Measurements from ENCODE around the gene MMP24OS.
"Not testable (repeated sequence)": the region's sequence is repeated elsewhere in the genome, so short reads cannot be mapped to it uniquely, and the experiment has no call there.

The MMP24OS gene

GRCh38 chr20:35277531-35278395, at the start of gene MMP24OS:
MMP24OS (minus strand) TSS chr20:35278122; CDS start chr20:35277929, 193 bp downstream.
- Mint-ChIP-seq H3K9me3 (no peaks in the 10 kb centered on the region), H3K4me3 (peak within 1 kb of the TSS; percentile 100), H3K36me3 (ENCODE audit: low read depth) (peaks cover 99% of the 10 kb centered on the region), H3K4me1 (ENCODE audit: low read depth) (peaks cover 58% of the 10 kb centered on the region), H3K27me3 (no peaks in the 10 kb centered on the region), H3K27ac (peak within 1 kb of the TSS; percentile 94)
- intact Hi-C loops (cut with micrococcal nuclease) = loop anchor here (5.0 kb wide), 1 partner anchor 185 kb away; the partner anchor contains the start of gene TRPC4AP

- H3K27me3 Mint-ChIP-seq = no peaks in the 10 kb centered on the region
Observed at GRCh38 chr20:35327074-35327976, 49.4 kb upstream of the MMP24OS start.

GRCh38 chr20:35326740-35327073, 48.8 kb upstream of the MMP24OS start:
- Mint-ChIP-seq H3K4me3 (no peak overlapping the region), H3K4me1 (ENCODE audit: low read depth) (peaks cover 39% of the 10 kb centered on the region), H3K9me3 (no peaks in the 10 kb centered on the region), H3K27ac (peak overlapping the region; percentile 93), H3K36me3 (ENCODE audit: low read depth) (no peaks in the 10 kb centered on the region), H3K27me3 (no peaks in the 10 kb centered on the region)
- intact Hi-C loops (cut with micrococcal nuclease) = no loop called here

More at GRCh38 chr20:35327074-35327976, 49.4 kb upstream of the MMP24OS start:
- no peaks in the 10 kb centered on the region for H3K36me3 Mint-ChIP-seq (ENCODE audit: low read depth)
- H3K4me1 Mint-ChIP-seq (ENCODE audit: low read depth) = peaks cover 39% of the 10 kb centered on the region
- intact Hi-C loops (cut with micrococcal nuclease) = no loop called here
- H3K4me3 Mint-ChIP-seq = no peak overlapping the region
- peak overlapping the region; percentile 25 for H3K27ac Mint-ChIP-seq
- no peaks in the 10 kb centered on the region for H3K9me3 Mint-ChIP-seq

GRCh38 chr20:35326021-35326739, 48.3 kb upstream of the MMP24OS start:
- intact Hi-C loops (cut with micrococcal nuclease) = no loop called here
- no peaks in the 10 kb centered on the region for H3K36me3 Mint-ChIP-seq (ENCODE audit: low read depth)
- H3K4me3 Mint-ChIP-seq = peak overlapping the region; percentile 39
- H3K9me3 Mint-ChIP-seq = no peaks in the 10 kb centered on the region
- peaks cover 39% of the 10 kb centered on the region for H3K4me1 Mint-ChIP-seq (ENCODE audit: low read depth)
- H3K27me3 Mint-ChIP-seq = no peaks in the 10 kb centered on the region
- H3K27ac Mint-ChIP-seq = peak overlapping the region; percentile 93

- H3K4me1 Mint-ChIP-seq (ENCODE audit: low read depth) = peaks cover 43% of the 10 kb centered on the region
- intact Hi-C loops (cut with micrococcal nuclease) = no loop called here
- no peaks in the 10 kb centered on the region for H3K9me3 Mint-ChIP-seq
- peak overlapping the region; percentile 39 for H3K4me3 Mint-ChIP-seq
- H3K27me3 Mint-ChIP-seq = no peaks in the 10 kb centered on the region
- H3K27ac Mint-ChIP-seq = peak overlapping the region; percentile 93
- peaks cover 6% of the 10 kb centered on the region for H3K36me3 Mint-ChIP-seq (ENCODE audit: low read depth)
Observed at GRCh38 chr20:35325401-35325800, 47.5 kb upstream of the MMP24OS start.

DNA sequence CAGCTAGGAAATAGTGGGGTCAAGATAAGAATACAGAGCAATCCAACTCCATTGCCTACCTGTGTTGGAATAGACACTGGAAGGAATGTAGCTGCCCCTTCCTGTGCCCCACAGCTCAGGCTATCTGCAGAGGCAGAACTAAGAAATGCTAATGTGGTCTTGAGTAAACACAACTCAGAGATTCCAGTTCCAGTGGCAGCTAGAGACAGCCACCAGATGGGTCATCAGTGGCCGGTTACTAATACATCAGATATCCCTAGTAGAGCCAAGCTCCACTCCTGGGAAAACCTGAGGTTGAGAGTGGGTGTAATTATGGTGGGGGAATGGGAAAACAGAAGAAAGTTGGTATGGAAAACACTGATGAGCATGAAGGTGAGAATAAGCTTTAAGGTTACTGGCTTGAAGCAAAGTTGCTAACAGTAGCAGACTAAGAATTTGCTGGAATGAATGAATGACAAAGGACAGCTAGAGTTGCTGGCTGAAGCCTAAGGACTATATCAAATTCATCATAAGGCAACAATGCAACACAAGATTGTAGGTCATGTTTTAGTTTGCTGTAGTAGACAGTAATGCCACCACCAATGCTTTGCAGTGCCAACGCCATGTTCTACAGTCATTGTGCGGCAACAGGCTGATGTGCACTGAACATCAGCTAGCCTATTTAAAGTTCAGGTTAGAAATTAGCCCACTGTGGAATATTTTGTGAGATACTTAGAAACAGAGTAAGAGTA, 42.6 kb upstream of the MMP24OS start:
- Mint-ChIP-seq H3K36me3 (ENCODE audit: low read depth) (peaks cover 6% of the 10 kb centered on the region), H3K9me3 (no peaks in the 10 kb centered on the region), H3K27ac (no peak overlapping the region), H3K27me3 (no peaks in the 10 kb centered on the region), H3K4me1 (ENCODE audit: low read depth) (peaks cover 26% of the 10 kb centered on the region), H3K4me3 (no peak overlapping the region)
- intact Hi-C loops (cut with micrococcal nuclease) = no loop called here

DNA sequence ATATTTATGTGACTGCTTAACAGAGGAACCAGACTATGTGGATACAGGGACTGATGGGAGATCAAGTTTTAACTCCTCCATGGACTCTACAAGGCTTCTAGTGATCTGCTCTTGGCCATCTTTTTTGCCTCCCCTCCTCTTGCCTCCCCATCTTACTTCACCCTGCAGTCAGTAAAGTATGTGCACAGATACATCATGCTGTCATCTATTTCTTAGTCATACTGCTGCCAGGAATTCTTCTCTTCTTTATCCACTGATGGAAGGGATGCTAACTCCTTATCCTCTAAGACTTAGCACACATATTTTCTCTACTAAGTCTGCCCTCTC, 41.9 kb upstream of the MMP24OS start:
- H3K9me3 Mint-ChIP-seq = no peaks in the 10 kb centered on the region
- H3K4me1 Mint-ChIP-seq (ENCODE audit: low read depth) = peaks cover 26% of the 10 kb centered on the region
- H3K27ac Mint-ChIP-seq = no peak overlapping the region
- peaks cover 6% of the 10 kb centered on the region for H3K36me3 Mint-ChIP-seq (ENCODE audit: low read depth)
- no peaks in the 10 kb centered on the region for H3K27me3 Mint-ChIP-seq
- no peak overlapping the region for H3K4me3 Mint-ChIP-seq
- intact Hi-C loops (cut with micrococcal nuclease) = no loop called here

GRCh38 chr20:35319192-35319870, 41.4 kb upstream of the MMP24OS start:
- H3K9me3 Mint-ChIP-seq = no peaks in the 10 kb centered on the region
- no peak overlapping the region for H3K4me3 Mint-ChIP-seq
- no peaks in the 10 kb centered on the region for H3K27me3 Mint-ChIP-seq
- peaks cover 9% of the 10 kb centered on the region for H3K36me3 Mint-ChIP-seq (ENCODE audit: low read depth)
- H3K4me1 Mint-ChIP-seq (ENCODE audit: low read depth) = peaks cover 26% of the 10 kb centered on the region
- intact Hi-C loops (cut with micrococcal nuclease) = no loop called here
- H3K27ac Mint-ChIP-seq = no peak overlapping the region

- H3K4me1 Mint-ChIP-seq (ENCODE audit: low read depth) = peaks cover 22% of the 10 kb centered on the region
- no peak overlapping the region for H3K4me3 Mint-ChIP-seq
- peaks cover 13% of the 10 kb centered on the region for H3K36me3 Mint-ChIP-seq (ENCODE audit: low read depth)
- no peaks in the 10 kb centered on the region for H3K9me3 Mint-ChIP-seq
- intact Hi-C loops (cut with micrococcal nuclease) = no loop called here
- H3K27me3 Mint-ChIP-seq = no peaks in the 10 kb centered on the region
- H3K27ac Mint-ChIP-seq = no peak overlapping the region
Observed at GRCh38 chr20:35318502-35319157, 40.7 kb upstream of the MMP24OS start.

DNA sequence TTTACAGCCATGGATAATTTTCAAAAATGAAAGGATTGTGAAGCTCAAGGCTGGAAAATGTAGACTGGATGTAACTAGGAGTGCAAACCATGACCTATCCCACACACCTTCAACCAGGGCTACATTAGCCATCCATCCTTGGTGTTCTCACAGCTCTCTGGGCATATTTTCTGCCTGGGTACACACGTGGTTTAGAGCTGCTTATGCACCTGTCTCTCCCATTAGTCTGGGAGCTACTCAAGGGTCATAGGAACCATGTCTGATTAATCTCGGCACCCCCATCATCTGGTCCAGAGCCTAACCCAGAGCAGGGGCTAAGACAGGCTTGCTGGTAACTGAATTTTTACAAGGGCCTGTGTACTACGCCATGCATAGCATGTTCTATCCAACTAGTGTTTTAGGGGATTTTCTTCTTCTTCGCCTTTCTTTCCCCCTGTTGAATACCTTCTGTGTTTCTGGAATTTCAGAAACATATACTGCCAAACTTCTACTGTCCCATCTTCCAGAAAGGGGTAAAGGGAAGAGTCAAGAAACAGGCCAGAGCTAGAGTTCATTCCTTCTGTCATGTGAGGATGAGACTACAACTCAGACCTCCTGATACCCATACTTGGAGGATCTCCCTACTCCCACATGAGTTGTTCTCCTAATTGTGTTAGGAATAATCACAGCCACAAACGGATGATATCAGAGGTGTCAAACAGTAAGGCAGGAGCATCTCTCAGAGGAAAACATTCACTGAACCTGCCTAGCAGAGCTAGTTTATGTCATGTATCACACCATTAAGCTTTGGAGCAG, 39.7 kb upstream of the MMP24OS start:
- Mint-ChIP-seq H3K27me3 (no peaks in the 10 kb centered on the region), H3K4me3 (no peak overlapping the region), H3K36me3 (ENCODE audit: low read depth) (peaks cover 17% of the 10 kb centered on the region), H3K9me3 (no peaks in the 10 kb centered on the region), H3K4me1 (ENCODE audit: low read depth) (peaks cover 25% of the 10 kb centered on the region), H3K27ac (no peak overlapping the region)
- intact Hi-C loops (cut with micrococcal nuclease) = no loop called here

- no peak overlapping the region for H3K27ac Mint-ChIP-seq
- no peak overlapping the region for H3K4me3 Mint-ChIP-seq
- no peaks in the 10 kb centered on the region for H3K9me3 Mint-ChIP-seq
- H3K27me3 Mint-ChIP-seq = no peaks in the 10 kb centered on the region
- peaks cover 29% of the 10 kb centered on the region for H3K4me1 Mint-ChIP-seq (ENCODE audit: low read depth)
- intact Hi-C loops (cut with micrococcal nuclease) = no loop called here
- peaks cover 25% of the 10 kb centered on the region for H3K36me3 Mint-ChIP-seq (ENCODE audit: low read depth)
Observed at GRCh38 chr20:35316086-35316485, 38.2 kb upstream of the MMP24OS start.

- Mint-ChIP-seq H3K4me1 (ENCODE audit: low read depth) (peaks cover 27% of the 10 kb centered on the region), H3K27ac (peak overlapping the region; percentile 10), H3K36me3 (ENCODE audit: low read depth) (peaks cover 25% of the 10 kb centered on the region)
- H3K4me3 Mint-ChIP-seq; intact Hi-C loops (cut with micrococcal nuclease); H3K9me3 Mint-ChIP-seq; H3K27me3 Mint-ChIP-seq: not testable (repeated sequence)
Observed at GRCh38 chr20:35315632-35316020, 37.7 kb upstream of the MMP24OS start.
